HCT116 (cell line): ENCODE results near the gene ARHGEF25. TPM values are rescaled to one million over a fixed set of nuclear protein-coding genes. Genes with fewer than 3 reads are reported as not detected.

Experiments used
- ATAC-seq: fragments of 200-7000 bp; cut with Tn5 transposase; 2 replicates; pipeline ENCODE4 v1.9.1; 2020; ENCODE audit warnings: mild to moderate bottlenecking, moderate library complexity
- BruUV-seq: library from RNA; stranded (reverse); fragments of 400-500 nt; replicated peaks from 2 replicates; lab custom pipeline; 2021; lab: Mats Ljungman, UMichigan
- CTCF ChIA-PET: fragments of 300-600 bp; sonication (Branson Sonifier 250); formaldehyde crosslinking; loops from one replicate; lab custom pipeline; 2021; ENCODE audit warnings: antibody characterized with exemption; lab: Charles Lee
- POLR2A ChIA-PET: fragments of 300-600, 350-600 bp; sonication (Branson Sonifier 250); formaldehyde crosslinking; loops from one replicate; lab custom pipeline; 2021; ENCODE audit warnings: antibody characterized with exemption; lab: Charles Lee
- RAD21 ChIA-PET, 2 experiments: fragments of 300-600 bp; sonication (Branson Sonifier 250); formaldehyde crosslinking; loops; one replicate each; lab custom pipeline; 2023; ENCODE audit warnings: low total read pairs in 2 of 2; ENCODE audit not compliant: uncharacterized antibody in 2 of 2, unreplicated experiment in 2 of 2, low non-redundant PET in 1 of 2; lab: Charles Lee
- DNase-seq: peaks from one replicate; pipeline ENCODE4 v3.0.0-alpha.2; 2010; ENCODE audit warnings: low read depth, low spot score
- H2AFZ ChIP-seq: fragments of 200-600 bp; shearing (Covaris generic), sonication (generic); 2 replicates; pipeline ENCODE4 v1.6.1; 2017; ENCODE audit warnings: low read depth, mixed run types, mixed read lengths, antibody characterized with exemption, low read length; ENCODE audit not compliant: poor library complexity, severe bottlenecking
- H3K27ac ChIP-seq: 2 replicates; pipeline ENCODE4 v1.5.1; 2012; ENCODE audit warnings: low read depth, low read length
- H3K27me3 ChIP-seq: fragments of 200-600 bp; sonication (generic); 2 replicates; pipeline ENCODE4 v1.6.1; 2016; ENCODE audit warnings: mixed run types, low read length, mixed read lengths; ENCODE audit not compliant: insufficient read depth
- H3K36me3 ChIP-seq, 2 experiments: fragments of 200-500 bp in 1 of 2; fragments of 200-600 bp in 1 of 2; sonication (Bioruptor generic) in 1 of 2; sonication (generic) in 1 of 2; 2 replicates each; pipeline versions ENCODE4 v1.5.1 to v1.6.1; 2014 to 2016; ENCODE audit warnings: low read length in 2 of 2, inconsistent platforms in 1 of 2, mixed read lengths in 1 of 2, mixed run types in 1 of 2; ENCODE audit not compliant: insufficient read depth in 2 of 2, control insufficient read depth in 1 of 2
- H3K4me1 ChIP-seq, 2 experiments: fragments of 200-600 bp in 1 of 2; sonication (generic) in 1 of 2; 2 replicates each; pipeline versions ENCODE4 v1.5.1 to v1.6.1; 2012 to 2017; ENCODE audit warnings: low read length in 2 of 2, inconsistent platforms in 1 of 2, mild to moderate bottlenecking in 1 of 2, mixed read lengths in 1 of 2, mixed run types in 1 of 2, moderate library complexity in 1 of 2; ENCODE audit not compliant: insufficient read depth in 2 of 2, control insufficient read depth in 1 of 2
- H3K4me2 ChIP-seq: fragments of 200-600 bp; sonication (generic); 2 replicates; pipeline ENCODE4 v1.6.1; 2017; ENCODE audit warnings: mixed run types, low read length, mixed read lengths
- H3K4me3 ChIP-seq, 2 experiments: fragments of 200-600 bp in 1 of 2; sonication (generic) in 1 of 2; replicated peaks in 1 of 2; 2 replicates each; pipeline ENCODE4 v1.5.1; 2011 to 2016; ENCODE audit warnings: low read length in 2 of 2, control low read depth in 1 of 2, low read depth in 1 of 2, mild to moderate bottlenecking in 1 of 2, mixed read lengths in 1 of 2, mixed run types in 1 of 2
- H3K79me2 ChIP-seq: fragments of 200-600 bp; sonication (generic); 2 replicates; pipeline ENCODE4 v1.6.1; 2017; ENCODE audit warnings: mild to moderate bottlenecking, mixed run types, low read length, moderate library complexity, mixed read lengths; ENCODE audit not compliant: insufficient read depth
- H3K9ac ChIP-seq: fragments of 200-600 bp; sonication (generic); 2 replicates; pipeline ENCODE4 v1.6.1; 2016; ENCODE audit warnings: low read length, mixed read lengths
- H3K9me2 ChIP-seq: fragments of 200-600 bp; sonication (generic), shearing (Covaris generic); 2 replicates; pipeline ENCODE4 v1.6.1; 2017; ENCODE audit warnings: mixed run types, mild to moderate bottlenecking, moderate library complexity; ENCODE audit not compliant: insufficient read depth
- H3K9me3 ChIP-seq, 2 experiments: fragments of 200-500 bp in 1 of 2; fragments of 200-600 bp in 1 of 2; sonication (Bioruptor generic) in 1 of 2; sonication (generic) in 1 of 2; 2 replicates each; pipeline ENCODE4 v1.6.1; 2014 to 2017; ENCODE audit warnings: low read length in 2 of 2, mixed read lengths in 2 of 2, inconsistent platforms in 1 of 2, low read depth in 1 of 2, mild to moderate bottlenecking in 1 of 2, mixed run types in 1 of 2, moderate library complexity in 1 of 2; ENCODE audit not compliant: control insufficient read depth in 1 of 2, insufficient read depth in 1 of 2
- H4K20me1 ChIP-seq: fragments of 200-600 bp; sonication (generic), shearing (Covaris generic); 2 replicates; pipeline ENCODE4 v1.6.1; 2017; ENCODE audit warnings: mixed run types, mild to moderate bottlenecking, moderate library complexity; ENCODE audit not compliant: insufficient read depth
- CEBPB ChIP-seq: IDR thresholded peaks from 2 replicates; pipeline ENCODE4 v1.6.1; 2012; ENCODE audit warnings: low read depth
- EGR1 ChIP-seq: IDR thresholded peaks from 2 replicates; pipeline ENCODE4 v1.6.1; 2012; ENCODE audit warnings: low read depth
- EZH2 ChIP-seq: fragments of 200-600 bp; sonication (generic); IDR thresholded peaks from 2 replicates; pipeline ENCODE4 v1.6.1; 2017; ENCODE audit warnings: antibody characterized with exemption, mixed run types
- JUND ChIP-seq: IDR thresholded peaks from 2 replicates; pipeline ENCODE4 v1.6.1; 2012
- POLR2AphosphoS5 ChIP-seq: IDR thresholded peaks from 2 replicates; pipeline ENCODE4 v1.6.1; 2011; ENCODE audit warnings: mild to moderate bottlenecking, low read depth, low read length, moderate library complexity
- RAD21 ChIP-seq: IDR thresholded peaks from 2 replicates; pipeline ENCODE4 v1.6.1; 2012; ENCODE audit warnings: low read depth, mild to moderate bottlenecking
- SP1 ChIP-seq: IDR thresholded peaks from 2 replicates; pipeline ENCODE4 v1.6.1; 2012; ENCODE audit warnings: low read depth
- ZFX ChIP-seq: fragments of 450-650 bp; IDR thresholded peaks from 2 replicates; pipeline ENCODE4 v1.6.1; 2017
- intact Hi-C: fragments of 100-400 bp; cut with micrococcal nuclease; formaldehyde crosslinking; loops from 2 replicates; pipeline ENCODE4 v1.10.0; 2022
- total RNA-seq: library from RNA; stranded (reverse); gene quantifications from one replicate; pipeline ENCODE4 v1.2.1, GENCODE V29; 2021; ENCODE audit not compliant: unreplicated experiment
- TF ChIP-seq, protein P1 (sequence below): IDR thresholded peaks from 2 replicates; pipeline ENCODE4 v1.6.1; 2012

Gene ARHGEF25
- total RNA-seq, 1 experiment from 2014 or later, result 3.6 TPM

DNA sequence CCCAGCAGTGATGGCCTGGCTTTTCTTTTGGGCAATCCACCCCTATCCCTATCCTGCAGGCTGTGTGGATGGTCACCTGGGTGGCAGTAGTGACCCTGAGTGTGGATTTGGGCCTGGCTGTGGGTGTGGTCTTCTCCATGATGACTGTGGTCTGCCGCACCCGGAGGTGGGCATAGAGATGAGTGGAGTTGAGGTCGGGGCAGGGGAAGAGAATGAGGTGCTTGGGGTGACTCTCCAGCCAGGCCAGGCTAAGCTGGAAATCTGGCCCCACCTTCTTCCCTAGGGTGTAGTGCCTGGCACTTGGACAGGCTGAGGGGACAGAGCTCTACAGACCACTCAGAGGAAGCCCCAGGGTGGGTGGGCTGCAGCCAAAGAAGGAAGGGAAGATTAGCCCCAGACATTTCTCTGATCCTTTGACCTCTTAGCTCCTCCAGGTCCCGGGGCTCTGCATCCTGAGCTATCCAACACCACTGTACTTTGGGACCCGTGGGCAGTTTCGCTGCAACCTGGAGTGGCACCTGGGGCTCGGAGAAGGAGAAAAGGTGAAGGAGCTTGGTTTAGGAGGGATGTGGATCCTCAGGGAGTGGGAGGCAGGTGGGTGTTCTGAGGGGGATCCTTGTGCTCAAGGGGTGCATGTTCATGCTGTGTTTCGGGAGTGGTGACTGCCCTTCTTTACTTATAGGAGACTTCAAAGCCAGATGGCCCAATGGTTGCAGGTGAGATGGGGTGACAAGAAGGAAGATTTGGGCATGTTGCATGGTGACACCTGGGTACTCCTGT lies 13.4 kb downstream of the ARHGEF25 start:
- POLR2A ChIA-PET, result no interaction called here
- H3K27ac ChIP-seq, result no peak overlapping the region
- no peaks in the 10 kb centered on the region for H3K79me2 ChIP-seq
- H3K36me3 ChIP-seq, result peaks cover 0 to 14% of the 10 kb centered on the region in 2 experiments; a peak in 2 of 4 replicates
- H3K9ac ChIP-seq, result no peak overlapping the region
- TF ChIP-seq SP1, result no peak
- TF ChIP-seq, all 23 proteins: peak for 0
- intact Hi-C loops, result no loop called here
- no TSS peak for BruUV-seq
- no peak overlapping the region for H3K4me2 ChIP-seq
- no peak for ATAC-seq
- ChIA-PET CTCF (no interaction called here), RAD21 (no interaction called here)
- H3K9me3 ChIP-seq, result no peaks in the 10 kb centered on the region
- peaks cover 4% of the 10 kb centered on the region; the same call in 1 of the 2 replicates for H3K27me3 ChIP-seq
- H3K4me3 ChIP-seq, result no peak overlapping the region
- H3K4me1 ChIP-seq, result no peaks in the 10 kb centered on the region
- no peaks in the 10 kb centered on the region for H4K20me1 ChIP-seq
- H3K9me2 ChIP-seq, result no peaks in the 10 kb centered on the region
- DNase-seq, result no peak
- H2AFZ ChIP-seq, result no peak overlapping the region

DNA sequence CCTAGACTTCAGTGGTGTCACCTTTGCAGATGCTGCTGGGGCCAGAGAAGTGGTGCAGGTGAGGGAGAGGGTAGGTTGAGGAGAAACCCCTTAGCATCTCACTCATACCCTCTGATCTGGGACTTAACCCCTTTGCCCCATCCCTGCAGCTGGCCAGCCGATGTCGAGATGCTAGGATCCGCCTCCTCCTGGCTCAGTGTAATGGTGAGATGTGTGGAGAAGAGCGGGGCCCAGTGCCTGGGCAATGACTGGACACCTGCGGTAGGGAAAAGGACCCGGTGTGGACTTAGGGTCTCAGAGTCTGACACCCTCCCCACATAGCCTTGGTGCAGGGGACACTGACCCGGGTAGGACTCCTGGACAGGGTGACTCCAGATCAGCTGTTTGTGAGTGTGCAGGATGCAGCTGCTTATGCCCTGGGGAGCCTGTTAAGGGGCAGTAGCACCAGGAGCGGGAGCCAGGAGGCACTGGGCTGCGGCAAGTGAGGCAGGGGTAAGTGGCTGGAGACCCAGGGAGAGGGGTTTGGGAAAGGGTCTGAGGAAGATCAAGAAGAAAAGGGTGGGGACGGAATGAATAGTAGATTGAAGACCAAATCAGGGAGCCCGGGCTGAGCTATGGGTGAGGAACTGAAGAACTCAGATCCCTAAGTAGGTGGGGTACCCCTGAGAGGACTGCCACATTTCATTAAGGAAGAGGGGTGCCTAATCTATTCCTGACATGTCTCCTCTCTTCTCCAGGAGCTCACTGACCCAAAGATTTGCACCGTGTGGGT lies 14.2 kb downstream of the ARHGEF25 start:
- BruUV-seq, result no TSS peak
- no peaks in the 10 kb centered on the region for H3K79me2 ChIP-seq
- RAD21 ChIA-PET, result no interaction called here
- H3K4me1 ChIP-seq, result no peaks in the 10 kb centered on the region
- no peak overlapping the region for H3K27ac ChIP-seq
- H3K9me2 ChIP-seq, result no peaks in the 10 kb centered on the region
- no peak for TF ChIP-seq POLR2AphosphoS5
- TF ChIP-seq, protein P1, sequence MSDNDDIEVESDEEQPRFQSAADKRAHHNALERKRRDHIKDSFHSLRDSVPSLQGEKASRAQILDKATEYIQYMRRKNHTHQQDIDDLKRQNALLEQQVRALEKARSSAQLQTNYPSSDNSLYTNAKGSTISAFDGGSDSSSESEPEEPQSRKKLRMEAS, result no peak
- no peak for TF ChIP-seq JUND
- no peak for TF ChIP-seq RAD21
- TF ChIP-seq ZFX, result no peak
- TF ChIP-seq EZH2, result no peak
- TF ChIP-seq CEBPB, result no peak
- no peak for TF ChIP-seq EGR1
- peaks cover 4% of the 10 kb centered on the region; the same call in 1 of the 2 replicates for H3K27me3 ChIP-seq
- no peak for DNase-seq
- H3K9ac ChIP-seq, result no peak overlapping the region
- H3K4me3 ChIP-seq, result no peak overlapping the region
- no peaks in the 10 kb centered on the region for H3K9me3 ChIP-seq
- CTCF ChIA-PET, result no interaction called here
- no peak overlapping the region for H3K4me2 ChIP-seq
- H4K20me1 ChIP-seq, result no peaks in the 10 kb centered on the region
- H2AFZ ChIP-seq, result no peak overlapping the region
- POLR2A ChIA-PET, result no interaction called here
- H3K36me3 ChIP-seq, result peaks cover 0 to 14% of the 10 kb centered on the region in 2 experiments; a peak in 2 of 4 replicates
- ATAC-seq, result no peak
- intact Hi-C loops, result no loop called here
